NCI-H2227 (cell line): ENCODE measurements around the gene UNC13A.
"Not testable (repeated sequence)": the region's sequence is repeated elsewhere in the genome, so short reads cannot be mapped to it uniquely, and the experiment has no call there.

ENCODE experiments used
- DNase-seq: peaks from one replicate; lab custom pipeline; 2025; ENCODE audit not compliant: unreplicated experiment; lab: John Stamatoyannopoulos, UW

Gene UNC13A

DNA sequence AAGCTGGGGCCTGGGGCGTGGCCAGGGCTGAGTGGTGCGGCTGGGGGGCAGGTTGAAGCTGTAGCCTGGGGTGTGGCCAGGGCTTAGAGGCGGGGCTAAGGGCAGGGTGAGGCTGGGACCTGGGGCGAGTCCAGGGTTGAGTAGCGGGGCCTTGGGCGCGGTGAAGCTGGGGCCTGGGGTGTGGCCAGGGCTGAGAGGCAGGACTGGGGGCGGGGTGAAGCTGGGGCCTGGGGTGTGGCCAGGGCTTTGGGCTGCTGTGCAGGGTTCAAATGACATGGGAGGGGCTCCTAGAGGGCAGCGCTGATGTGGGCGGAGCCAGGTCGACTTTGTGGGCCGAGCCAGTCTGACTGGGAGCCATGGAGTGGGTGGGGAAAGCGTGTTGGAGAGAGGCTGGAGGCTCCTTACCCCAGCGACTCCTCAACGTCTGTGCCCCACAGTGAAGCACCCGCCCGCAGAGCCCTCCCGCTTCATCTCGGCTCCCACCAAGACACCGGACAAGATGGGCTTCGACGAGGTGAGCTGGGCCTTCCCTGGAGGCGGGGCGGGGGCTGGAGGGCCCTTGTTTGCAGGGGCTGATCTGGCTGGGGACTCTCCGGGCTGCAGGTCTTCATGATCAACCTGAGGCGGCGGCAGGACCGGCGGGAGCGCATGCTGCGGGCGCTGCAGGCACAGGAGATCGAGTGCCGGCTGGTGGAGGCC, 111.2 kb downstream of the UNC13A start:
- DNase-seq, result peak; percentile 16

DNA sequence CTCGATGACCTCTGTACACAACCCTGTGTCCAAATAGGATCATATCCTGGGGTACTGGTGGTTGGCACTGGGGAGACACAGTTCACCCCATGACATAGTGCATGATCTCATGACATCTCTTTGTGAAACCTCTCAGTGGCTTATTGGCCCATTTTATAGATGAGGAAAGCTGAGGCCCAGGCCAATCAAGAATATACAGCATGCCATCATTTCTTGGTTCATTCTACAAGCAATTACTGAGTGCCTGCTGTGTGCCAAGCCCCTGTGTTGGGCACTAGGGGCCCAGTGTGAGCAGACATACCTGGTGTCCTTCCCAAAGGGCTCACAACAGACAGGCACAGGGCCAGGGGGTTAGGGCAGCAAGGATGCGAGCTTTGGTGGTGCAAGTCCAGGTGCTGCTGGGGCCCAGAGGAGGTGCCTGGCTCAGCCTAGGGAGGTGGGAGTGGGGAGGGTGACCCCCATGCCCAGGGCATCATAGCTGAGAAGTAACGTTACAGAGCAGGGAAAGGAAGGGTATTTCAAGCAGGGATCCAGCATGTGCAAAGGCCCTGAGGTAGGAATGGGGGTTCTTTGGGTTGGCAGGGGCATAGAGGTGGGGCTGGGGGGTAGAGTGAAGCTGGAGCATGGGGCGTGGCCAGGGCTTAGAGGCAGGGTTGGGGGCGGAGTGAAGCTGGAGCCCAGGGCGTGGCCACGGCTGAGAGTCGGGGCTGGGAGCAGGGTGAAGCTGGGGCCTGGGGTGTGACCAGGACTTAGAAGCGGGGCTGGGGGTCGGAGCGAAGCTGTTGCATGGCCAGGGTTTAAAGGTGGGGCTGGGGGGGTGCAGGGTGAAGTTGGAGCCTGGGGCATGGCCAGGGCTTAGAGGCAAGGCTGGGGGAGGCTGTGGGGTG, 112.0 kb downstream of the UNC13A start:
- no peak for DNase-seq

GRCh38 chr19:17572638-17573037, 115.5 kb downstream of the UNC13A start:
- no peak for DNase-seq

DNA sequence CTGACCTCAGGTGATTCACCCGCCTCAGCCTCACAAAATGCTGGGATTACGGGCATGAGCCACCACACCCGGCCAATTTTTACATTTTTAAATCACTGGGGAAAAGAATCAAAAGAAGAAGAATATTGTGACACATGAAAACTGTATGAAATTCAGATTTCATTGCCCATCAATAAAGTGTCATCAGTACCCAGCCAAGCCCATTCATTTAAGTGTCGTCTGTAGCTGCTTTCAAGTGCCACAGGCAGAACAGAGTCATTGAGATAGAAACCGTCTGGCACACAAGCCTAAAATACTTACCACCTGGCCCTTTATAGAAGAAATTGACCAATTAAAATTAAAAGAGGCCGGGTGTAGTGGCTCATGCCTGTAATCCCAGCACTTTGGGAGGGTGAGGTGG, 117.4 kb downstream of the UNC13A start:
- DNase-seq, result no peak

- DNase-seq, result not testable (repeated sequence)
Measured at GRCh38 chr19:17570291-17570690, 117.9 kb downstream of the UNC13A start.

DNA sequence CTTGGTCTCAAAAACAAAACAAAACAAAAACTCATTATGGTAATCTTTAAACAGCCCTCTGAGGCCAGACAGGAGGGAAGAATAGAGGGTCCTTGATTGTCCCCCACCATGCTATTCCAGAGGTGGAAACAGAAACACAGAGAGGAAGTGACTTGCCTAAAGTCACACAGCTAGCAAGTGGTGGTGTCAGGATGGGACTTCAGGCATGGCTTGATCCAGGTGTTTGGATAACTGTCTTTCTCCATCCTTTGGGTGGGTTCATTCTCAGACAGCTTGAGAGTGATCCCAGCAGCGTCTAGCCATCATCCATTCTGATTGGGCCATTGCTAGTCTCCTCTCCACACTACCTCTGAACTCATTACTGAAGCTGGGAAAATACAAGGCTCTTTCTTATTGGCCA, 120.2 kb downstream of the UNC13A start:
- no peak for DNase-seq

GRCh38 chr19:17565611-17566010, 122.5 kb downstream of the UNC13A start:
- no peak for DNase-seq

- DNase-seq, result no peak
Measured at GRCh38 chr19:17564781-17565180, 123.4 kb downstream of the UNC13A start.

- DNase-seq, result no peak
Measured at GRCh38 chr19:17562561-17562960, 125.6 kb downstream of the UNC13A start.

DNA sequence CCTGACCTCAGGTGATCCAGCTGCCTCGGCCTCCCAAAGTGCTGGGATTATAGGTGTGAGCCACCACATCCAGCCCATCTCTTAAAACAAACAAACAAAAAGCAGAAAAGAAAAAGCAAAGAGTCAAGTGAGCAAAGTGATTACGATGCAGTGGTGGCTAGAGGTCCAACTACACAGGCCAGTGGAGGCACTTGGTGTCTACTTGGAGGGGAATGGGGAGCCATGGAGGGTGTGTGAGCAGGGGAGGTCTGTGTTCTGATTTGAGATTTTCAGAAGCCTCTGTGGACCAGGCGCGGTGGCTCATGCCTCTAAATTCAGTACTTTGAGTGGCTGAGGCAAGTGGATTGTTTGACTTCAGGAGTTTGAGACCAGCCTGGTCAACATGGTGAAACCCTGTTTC, 126.1 kb downstream of the UNC13A start:
- no peak for DNase-seq

- no peak for DNase-seq
Measured at GRCh38 chr19:17560205-17560595, 128.0 kb downstream of the UNC13A start.

- no peak for DNase-seq
Measured at GRCh38 chr19:17557466-17557865, 130.7 kb downstream of the UNC13A start.

- DNase-seq, result no peak
Measured at GRCh38 chr19:17556995-17557394, 131.2 kb downstream of the UNC13A start.

- peak; percentile 48 for DNase-seq
Measured at GRCh38 chr19:17555929-17556813, 132.0 kb downstream of the UNC13A start.

- peak; percentile 97 for DNase-seq
Measured at GRCh38 chr19:17555480-17555928, 132.7 kb downstream of the UNC13A start, which contains the start of gene COLGALT1. Gene COLGALT1 (plus strand): TSS chr19:17555649. CDS start chr19:17555714, 65 bp downstream.

DNA sequence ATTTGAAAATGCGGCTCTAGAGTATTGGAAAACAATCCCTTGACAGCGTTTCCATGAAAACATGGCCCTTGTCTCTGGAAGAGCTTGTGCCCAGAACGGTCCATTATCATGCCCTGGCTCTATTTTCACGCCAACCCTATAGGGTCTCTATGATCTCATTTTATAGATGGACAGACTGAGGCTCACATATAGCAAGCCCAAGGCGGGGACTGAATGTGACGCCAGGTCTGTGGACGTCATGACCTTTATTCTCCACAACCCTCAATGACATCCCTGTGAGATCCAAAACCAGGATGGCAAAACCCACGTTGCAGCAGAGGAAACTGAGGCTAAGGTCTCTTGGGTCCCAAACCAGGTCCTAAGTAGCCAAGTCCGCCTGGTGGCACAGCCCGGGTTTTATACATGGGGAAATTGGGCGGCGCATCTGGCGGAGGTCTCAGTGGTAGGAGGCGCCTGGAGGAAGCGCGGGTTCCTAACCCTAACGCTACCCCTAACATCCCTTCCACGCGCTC, 133.1 kb downstream of the UNC13A start:
- no peak for DNase-seq

GRCh38 chr19:17553256-17553655, 134.9 kb downstream of the UNC13A start:
- DNase-seq, result no peak

DNA sequence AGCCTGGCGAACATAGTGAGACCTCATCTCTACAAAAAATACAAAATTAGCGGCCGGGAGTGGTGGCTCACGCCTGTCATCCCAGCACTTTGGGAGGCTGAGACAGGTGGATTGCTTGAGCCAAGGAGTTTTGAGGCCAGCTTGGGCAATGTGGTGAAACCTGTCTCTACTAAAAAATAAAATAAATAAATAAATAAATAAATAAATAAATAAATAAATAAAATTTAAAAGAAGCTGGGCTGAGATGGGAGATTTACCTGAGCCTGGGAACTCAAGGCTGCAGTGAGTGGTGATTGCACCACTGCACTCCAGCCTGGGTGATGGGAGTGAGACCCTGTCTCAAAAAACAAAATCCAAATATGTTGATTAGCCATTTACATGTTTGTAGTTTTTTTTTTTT, 135.4 kb downstream of the UNC13A start:
- DNase-seq, result not testable (repeated sequence)
